Measurements from ENCODE around the gene TMEM92. TPM values are rescaled to one million over a fixed set of nuclear protein-coding genes. Genes with fewer than 3 reads are reported as not detected.

Gene TMEM92
- total RNA-seq, 1 donor from 2014 or later, result 3.5 TPM

- Mint-ChIP-seq H3K27ac (ENCODE audit: unreplicated experiment) (no peak overlapping the region), H3K4me3 (no peak overlapping the region), H3K27me3 (ENCODE audit: low read depth) (peaks cover 4% of the 10 kb centered on the region), H3K36me3 (ENCODE audit: low read depth) (no peaks in the 10 kb centered on the region), H3K9me3 (no peaks in the 10 kb centered on the region), H3K4me1 (peaks cover 23% of the 10 kb centered on the region)
- no peak for DNase-seq (ENCODE audit: low read depth, low spot score)
- no peak for TF ChIP-seq CTCF (conservative IDR thresholded peaks at IDR 0.05)
Observed at GRCh38 chr17:50259477-50260324, 14.6 kb upstream of the TMEM92 start.

DNA sequence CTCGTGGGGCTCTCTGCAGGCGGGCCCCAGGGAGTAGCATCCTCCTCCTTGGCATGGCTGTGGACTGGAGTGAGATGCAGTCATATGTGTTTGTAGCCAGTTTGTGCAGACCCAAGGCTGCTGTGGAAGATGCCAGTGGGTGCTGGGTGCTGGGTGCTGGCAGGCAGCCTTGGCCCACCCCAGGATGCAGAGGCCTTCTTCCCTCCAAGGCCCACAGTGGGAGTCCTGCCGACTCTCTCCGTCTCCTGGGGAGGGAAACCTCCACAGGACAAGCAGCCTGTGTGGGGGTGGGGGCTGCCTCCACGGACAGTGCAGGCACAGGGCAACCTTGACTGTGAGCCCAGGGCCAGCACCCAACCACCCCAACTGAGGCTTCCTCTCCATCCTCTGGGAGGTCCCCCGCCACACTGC, 13.8 kb upstream of the TMEM92 start:
- TF ChIP-seq CTCF (conservative IDR thresholded peaks at IDR 0.05), result no peak
- H3K36me3 Mint-ChIP-seq (ENCODE audit: low read depth), result no peaks in the 10 kb centered on the region
- no peak overlapping the region for H3K27ac Mint-ChIP-seq (ENCODE audit: unreplicated experiment)
- peaks cover 4% of the 10 kb centered on the region for H3K27me3 Mint-ChIP-seq (ENCODE audit: low read depth)
- peaks cover 24% of the 10 kb centered on the region for H3K4me1 Mint-ChIP-seq
- no peak overlapping the region for H3K4me3 Mint-ChIP-seq
- no peaks in the 10 kb centered on the region for H3K9me3 Mint-ChIP-seq
- no peak for DNase-seq (ENCODE audit: low read depth, low spot score)

DNA sequence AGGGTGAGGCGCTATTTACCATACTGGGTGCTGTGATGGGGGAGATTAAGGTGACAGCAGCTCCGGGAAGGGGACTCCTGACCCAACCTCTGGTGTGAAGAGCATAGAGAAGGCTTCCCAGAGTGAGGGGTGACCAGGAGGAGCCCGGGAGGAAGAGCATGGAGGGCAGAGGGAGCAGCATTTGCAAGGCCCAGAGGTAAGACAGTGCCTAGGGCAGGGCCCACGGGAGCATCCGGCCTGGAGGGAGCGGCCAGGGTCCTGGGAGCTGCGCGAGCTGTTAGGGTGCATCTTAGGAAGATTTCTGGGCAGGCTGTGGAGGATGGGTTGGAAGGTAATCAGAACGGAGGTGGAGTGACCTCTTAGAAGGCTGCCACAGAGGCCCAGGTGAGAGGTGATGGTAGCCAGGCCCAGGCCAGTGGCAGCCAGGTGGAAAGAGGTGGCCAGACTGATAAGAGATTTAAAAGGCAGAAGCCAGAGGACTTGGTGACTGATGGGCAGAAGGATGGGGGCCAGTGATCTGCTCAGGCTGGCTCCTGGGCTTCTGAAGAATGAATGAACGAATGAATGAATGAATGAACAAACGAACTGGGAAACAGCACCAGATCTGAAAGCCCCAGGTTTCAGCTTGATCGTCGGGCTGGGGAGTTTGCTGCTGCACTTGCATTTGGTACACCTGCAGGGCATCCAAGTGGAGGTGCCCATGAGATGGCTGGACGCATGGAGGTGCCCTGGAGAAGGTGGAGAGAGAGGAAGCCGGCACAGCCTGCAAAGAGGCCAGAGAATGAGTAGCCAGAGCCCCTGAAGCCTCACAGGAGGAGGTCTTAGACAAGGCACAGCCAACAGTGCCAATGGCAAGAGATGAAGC, 13.0 kb upstream of the TMEM92 start:
- Mint-ChIP-seq H3K4me1 (peaks cover 31% of the 10 kb centered on the region), H3K27ac (ENCODE audit: unreplicated experiment) (peak overlapping the region; percentile 43), H3K9me3 (no peaks in the 10 kb centered on the region), H3K36me3 (ENCODE audit: low read depth) (no peaks in the 10 kb centered on the region), H3K27me3 (ENCODE audit: low read depth) (peaks cover under 1% of the 10 kb centered on the region), H3K4me3 (no peak overlapping the region)
- no peak for DNase-seq (ENCODE audit: low read depth, low spot score)
- no peak for TF ChIP-seq CTCF (conservative IDR thresholded peaks at IDR 0.05)

- no peaks in the 10 kb centered on the region for H3K27me3 Mint-ChIP-seq (ENCODE audit: low read depth)
- DNase-seq (ENCODE audit: low read depth, low spot score), result no peak
- no peak overlapping the region for H3K4me3 Mint-ChIP-seq
- H3K4me1 Mint-ChIP-seq, result peaks cover 33% of the 10 kb centered on the region
- no peaks in the 10 kb centered on the region for H3K36me3 Mint-ChIP-seq (ENCODE audit: low read depth)
- H3K9me3 Mint-ChIP-seq, result no peaks in the 10 kb centered on the region
- no peak for TF ChIP-seq CTCF (conservative IDR thresholded peaks at IDR 0.05)
- peak overlapping the region; percentile 53 for H3K27ac Mint-ChIP-seq (ENCODE audit: unreplicated experiment)
Observed at GRCh38 chr17:50262001-50262794, 12.1 kb upstream of the TMEM92 start.
